Fibroblast of pulmonary artery (primary cell): ENCODE results near the gene PSMD12.

Source experiments
- DNase-seq: peaks from one replicate; pipeline ENCODE4 v3.0.0-alpha.2; 2010; ENCODE audit warnings: low read depth
- H3K4me3 ChIP-seq: replicated peaks from 2 replicates; pipeline ENCODE4 v1.5.1; 2011; ENCODE audit warnings: low read depth, mild to moderate bottlenecking, control low read depth, low read length, moderate library complexity
- CTCF ChIP-seq: IDR thresholded peaks from 2 replicates; pipeline ENCODE4 v1.5.1; 2011; ENCODE audit warnings: mild to moderate bottlenecking, control low read depth, low read length, inconsistent platforms; ENCODE audit errors: missing control alignments

The PSMD12 gene

GRCh38 chr17:67290244-67290643, 76.1 kb downstream of the PSMD12 start:
- DNase-seq, result no peak
- no peak overlapping the region for H3K4me3 ChIP-seq
- no peak for TF ChIP-seq CTCF

- H3K4me3 ChIP-seq, result no peak overlapping the region
- DNase-seq, result peak; percentile 96
- no peak for TF ChIP-seq CTCF
Observed at GRCh38 chr17:67289181-67289876, 77.0 kb downstream of the PSMD12 start.
